Lower leg skin (tissue), 3 donors: ENCODE results near the gene SPATA17.

ENCODE experiments used
- CTCF ChIP-seq, 3 donors: fragments of 450-650 bp; IDR thresholded peaks; one replicate each; pipeline ENCODE4 v1.5.1; 2016; ENCODE audit warnings: antibody characterized with exemption in 3 of 3, mild to moderate bottlenecking in 3 of 3, moderate library complexity in 2 of 3
- POLR2A ChIP-seq, 2 donors: fragments of 450-650 bp; IDR thresholded peaks; one replicate each; pipeline ENCODE4 v1.6.1; 2016 to 2017; ENCODE audit warnings: antibody characterized with exemption in 2 of 2, mild to moderate bottlenecking in 1 of 2, moderate library complexity in 1 of 2

- TF ChIP-seq CTCF (IDR thresholded peaks at IDR 0.05) (no peak), POLR2A (IDR thresholded peaks at IDR 0.05) (no peak)
Observed at GRCh38 chr1:217881131-217881543, 250.0 kb downstream of the SPATA17 start.
